Activated CD8-positive, alpha-beta memory T cell treated with anti-CD3 and anti-CD28 coated beads for 36 hours (primary cell): ENCODE data around the gene IPP. TPM values are rescaled to one million over a fixed set of nuclear protein-coding genes. Genes with fewer than 3 reads are reported as not detected.

Experiments used
- CTCF ChIA-PET: fragments of 350-600 bp; sonication (Branson Sonifier 250); formaldehyde crosslinking; loops from one replicate; lab custom pipeline; 2021; ENCODE audit warnings: antibody characterized with exemption; lab: Charles Lee
- POLR2A ChIA-PET: fragments of 350-600 bp; sonication (Branson Sonifier 250); formaldehyde crosslinking; loops from one replicate; lab custom pipeline; 2021; ENCODE audit warnings: antibody characterized with exemption; lab: Charles Lee
- total RNA-seq, 2 experiments: library from RNA; stranded (reverse); gene quantifications; one replicate each; pipeline ENCODE4 v1.2.3, GENCODE V29; 2021

The IPP gene
- total RNA-seq, result 10 to 100 TPM; 16.5 to 16.6 TPM

GRCh38 chr1:45750298-45751038 lies at the start of gene IPP:
Gene IPP, minus strand, starts transcription at chr1:45750653. Its CDS starts 4,242 bp downstream, at chr1:45746411.
- ChIA-PET CTCF (no interaction called here), POLR2A (interaction anchor here (0.6 kb wide), 1 partner anchor 740 kb away, joined by 9 read pairs; no protein-coding TSS in a partner anchor)

GRCh38 chr1:45796946-45797345 lies 46.5 kb upstream of the IPP start:
- ChIA-PET CTCF (interaction anchor here (0.7 kb wide), 2 partner anchors 14 to 96 kb away, joined by 3 read pairs; no protein-coding TSS in a partner anchor), POLR2A (no interaction called here)

- POLR2A ChIA-PET, result no interaction called here
- CTCF ChIA-PET, result interaction anchor here (0.7 kb wide), 2 partner anchors 97 to 1750 kb away, joined by 3 read pairs; no protein-coding TSS in a partner anchor
Measured at GRCh38 chr1:45796381-45796780, 45.9 kb upstream of the IPP start.

GRCh38 chr1:45793942-45794604 lies 43.6 kb upstream of the IPP start:
- CTCF ChIA-PET, result interaction anchor here (0.5 kb wide), 1 partner anchor 10 kb away, joined by 4 read pairs; no protein-coding TSS in a partner anchor
- POLR2A ChIA-PET, result interaction anchor here (0.8 kb wide), 1 partner anchor 236 kb away, joined by 10 read pairs; no protein-coding TSS in a partner anchor

GRCh38 chr1:45792744-45793143 lies 42.3 kb upstream of the IPP start:
- POLR2A ChIA-PET, result no interaction called here
- CTCF ChIA-PET, result no interaction called here

GRCh38 chr1:45789601-45790000 lies 39.1 kb upstream of the IPP start:
- ChIA-PET CTCF (interaction anchor here (0.7 kb wide), 2 partner anchors 159 to 162 kb away, joined by 3 read pairs; no protein-coding TSS in a partner anchor), POLR2A (no interaction called here)

GRCh38 chr1:45787905-45788304 lies 37.5 kb upstream of the IPP start:
- ChIA-PET CTCF (no interaction called here), POLR2A (no interaction called here)

GRCh38 chr1:45785583-45785982 lies 35.1 kb upstream of the IPP start:
- ChIA-PET POLR2A (no interaction called here), CTCF (no interaction called here)

- CTCF ChIA-PET, result no interaction called here
- POLR2A ChIA-PET, result no interaction called here
Measured at GRCh38 chr1:45775794-45776193, 25.3 kb upstream of the IPP start.

GRCh38 chr1:45772971-45773370 lies 22.5 kb upstream of the IPP start:
- ChIA-PET CTCF (no interaction called here), POLR2A (no interaction called here)

GRCh38 chr1:45769261-45769932 lies 18.9 kb upstream of the IPP start:
- ChIA-PET CTCF (interaction anchor here (0.6 kb wide), 1 partner anchor 36 kb away, joined by 3 read pairs; no protein-coding TSS in a partner anchor), POLR2A (no interaction called here)

GRCh38 chr1:45767035-45767434 lies 16.6 kb upstream of the IPP start:
- POLR2A ChIA-PET, result no interaction called here

GRCh38 chr1:45765999-45766792 lies 15.7 kb upstream of the IPP start:
- ChIA-PET CTCF (no interaction called here), POLR2A (no interaction called here)

More at GRCh38 chr1:45767035-45767434, 16.6 kb upstream of the IPP start:
- CTCF ChIA-PET, result no interaction called here

- ChIA-PET POLR2A (no interaction called here), CTCF (no interaction called here)
Measured at GRCh38 chr1:45762291-45762690, 11.8 kb upstream of the IPP start.

GRCh38 chr1:45755697-45756096 lies 5.2 kb upstream of the IPP start:
- ChIA-PET POLR2A (no interaction called here), CTCF (no interaction called here)

GRCh38 chr1:45753248-45754037 lies 3.0 kb upstream of the IPP start:
- ChIA-PET POLR2A (no interaction called here), CTCF (no interaction called here)

GRCh38 chr1:45752441-45753052 lies 2.1 kb upstream of the IPP start:
- POLR2A ChIA-PET, result no interaction called here
- CTCF ChIA-PET, result no interaction called here

- CTCF ChIA-PET, result no interaction called here
- POLR2A ChIA-PET, result no interaction called here
Measured at GRCh38 chr1:45752014-45752413, 1.6 kb upstream of the IPP start.
